NCI-H187 treated with DMSO at 0.1 percent for 48 hours (cell line): ENCODE results near the gene ZNF436.
"Not testable (repeated sequence)": the region's sequence is repeated elsewhere in the genome, so short reads cannot be mapped to it uniquely, and the experiment has no call there.

Experiments
- DNase-seq: peaks from one replicate; lab custom pipeline; 2025; lab: John Stamatoyannopoulos, UW

ZNF436 gene

GRCh38 chr1:23366598-23366997 is 3.0 kb downstream of the ZNF436 start:
- DNase-seq = no peak

GRCh38 chr1:23366146-23366545 is 3.5 kb downstream of the ZNF436 start:
- DNase-seq = no peak

GRCh38 chr1:23362218-23362713 is 7.4 kb downstream of the ZNF436 start:
- no peak for DNase-seq

DNA sequence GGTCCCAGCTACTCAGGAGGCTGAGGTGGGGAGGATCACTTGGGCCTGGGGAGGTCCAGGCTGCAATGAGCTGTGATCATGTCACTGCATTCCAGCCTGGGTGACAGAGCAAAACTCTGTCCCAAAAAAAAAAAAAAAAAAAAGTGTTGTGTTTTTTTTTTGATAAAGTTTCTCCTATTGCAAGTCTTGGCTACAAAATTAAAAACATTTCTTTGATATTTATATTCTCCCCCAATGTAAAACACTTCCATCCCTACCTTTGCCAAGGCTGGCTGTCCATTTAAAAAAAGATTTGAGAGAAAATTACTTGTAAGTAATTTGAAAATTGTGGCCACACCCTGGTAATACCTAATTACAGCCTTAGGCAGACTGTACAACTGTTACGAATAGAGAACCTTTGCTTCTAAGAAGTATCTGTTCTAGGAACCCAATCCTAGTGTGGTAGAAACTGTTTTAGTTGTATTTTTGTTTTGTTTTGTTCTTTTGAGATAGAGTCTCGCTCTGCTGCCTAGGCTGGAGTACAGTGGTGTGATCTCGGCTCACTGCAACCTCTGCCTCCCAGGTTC is 11.2 kb downstream of the ZNF436 start:
- no peak for DNase-seq

GRCh38 chr1:23357138-23357908 is 12.3 kb downstream of the ZNF436 start:
- DNase-seq = no peak

DNA sequence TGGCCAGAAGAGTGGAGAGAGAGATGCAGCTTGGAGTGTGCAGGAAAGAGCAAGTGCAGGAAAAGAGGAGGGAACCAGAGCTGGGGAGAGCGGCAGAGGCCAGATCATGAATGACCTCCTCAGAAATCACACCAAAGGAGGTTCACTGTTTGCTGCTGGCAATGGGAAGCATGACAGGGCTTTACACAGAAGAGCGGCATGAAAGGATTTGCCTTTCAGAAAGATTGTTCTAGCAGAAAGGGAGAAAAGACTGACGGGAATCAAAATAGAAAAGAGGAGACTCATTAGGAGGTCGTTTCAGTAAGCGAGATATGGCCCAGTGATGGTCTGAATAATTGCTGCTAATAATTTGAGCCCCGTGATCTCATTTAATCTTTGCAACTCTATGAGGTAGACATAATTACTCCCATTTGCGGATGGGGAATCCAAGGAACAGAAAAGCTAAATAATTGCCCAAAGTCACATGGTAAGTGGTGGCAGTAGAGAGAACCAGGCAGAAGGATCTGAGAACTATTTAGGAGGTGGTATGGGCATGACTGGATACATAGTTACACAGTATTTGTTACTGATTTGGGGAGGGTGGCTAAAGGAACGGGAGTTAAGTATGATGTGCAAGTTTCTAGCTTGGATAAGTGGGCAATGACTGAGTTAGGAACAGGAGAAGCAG is 13.0 kb downstream of the ZNF436 start:
- no peak for DNase-seq

- no peak for DNase-seq
Measured at GRCh38 chr1:23354245-23354644, 15.4 kb downstream of the ZNF436 start.

DNA sequence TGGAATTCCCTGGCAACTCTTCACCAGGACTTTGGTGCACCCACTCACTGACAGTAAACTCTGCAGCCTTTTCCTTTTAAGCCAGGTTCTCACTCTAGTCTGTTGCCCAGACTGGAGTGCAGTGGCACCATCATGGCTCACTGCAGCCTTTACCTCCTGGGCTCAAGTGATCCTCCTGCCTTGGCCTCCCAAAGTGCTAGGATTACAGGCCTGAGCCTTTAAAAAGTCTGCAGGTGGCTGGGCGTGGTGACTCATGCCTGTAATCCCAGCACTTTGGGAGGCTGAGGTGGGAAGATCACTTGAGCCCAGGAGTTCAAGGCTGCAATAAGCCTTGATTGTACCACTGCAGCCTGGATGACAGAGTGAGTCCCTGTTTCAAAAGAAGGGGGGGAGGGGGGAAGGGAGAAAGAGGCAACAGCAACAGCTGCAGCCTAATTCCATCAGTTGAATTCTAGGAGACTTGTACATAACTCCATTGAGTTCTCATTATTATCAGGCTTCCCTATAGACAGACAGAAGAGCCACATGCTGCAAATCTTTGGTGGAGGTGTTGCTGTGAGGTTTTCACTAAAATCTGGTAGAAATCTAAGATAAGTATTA is 17.4 kb downstream of the ZNF436 start:
- DNase-seq = no peak

DNA sequence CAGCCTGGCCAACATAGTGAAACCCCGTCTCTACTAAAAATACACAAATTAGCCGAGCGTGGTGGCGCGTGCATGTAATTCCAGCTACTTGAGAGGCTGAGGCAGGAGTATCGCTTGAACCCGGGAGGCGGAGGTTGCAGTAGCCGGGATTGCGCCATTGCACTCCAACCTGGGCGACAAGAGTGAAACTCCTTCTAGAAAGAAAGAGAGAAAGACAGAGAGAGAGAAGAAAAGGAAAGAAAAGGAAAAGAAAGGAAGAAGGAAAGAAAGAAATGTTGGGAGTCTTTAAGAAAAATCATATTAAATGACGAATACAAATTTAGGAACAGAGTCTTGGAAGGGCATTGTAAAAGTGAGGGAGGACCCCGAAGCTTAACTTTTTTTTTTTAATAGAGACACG is 23.7 kb downstream of the ZNF436 start:
- no peak for DNase-seq

GRCh38 chr1:23344987-23345472 is 24.6 kb downstream of the ZNF436 start:
- peak; percentile 9 for DNase-seq

GRCh38 chr1:23344111-23344986 is 25.3 kb downstream of the ZNF436 start, which contains the start of gene HNRNPR:
TSS of gene HNRNPR (minus strand) at chr1:23344284. CDS start at chr1:23341008, 3,276 bp downstream.
- peak; percentile 91 for DNase-seq

- DNase-seq = no peak
Measured at GRCh38 chr1:23343221-23344110, 26.2 kb downstream of the ZNF436 start.

DNA sequence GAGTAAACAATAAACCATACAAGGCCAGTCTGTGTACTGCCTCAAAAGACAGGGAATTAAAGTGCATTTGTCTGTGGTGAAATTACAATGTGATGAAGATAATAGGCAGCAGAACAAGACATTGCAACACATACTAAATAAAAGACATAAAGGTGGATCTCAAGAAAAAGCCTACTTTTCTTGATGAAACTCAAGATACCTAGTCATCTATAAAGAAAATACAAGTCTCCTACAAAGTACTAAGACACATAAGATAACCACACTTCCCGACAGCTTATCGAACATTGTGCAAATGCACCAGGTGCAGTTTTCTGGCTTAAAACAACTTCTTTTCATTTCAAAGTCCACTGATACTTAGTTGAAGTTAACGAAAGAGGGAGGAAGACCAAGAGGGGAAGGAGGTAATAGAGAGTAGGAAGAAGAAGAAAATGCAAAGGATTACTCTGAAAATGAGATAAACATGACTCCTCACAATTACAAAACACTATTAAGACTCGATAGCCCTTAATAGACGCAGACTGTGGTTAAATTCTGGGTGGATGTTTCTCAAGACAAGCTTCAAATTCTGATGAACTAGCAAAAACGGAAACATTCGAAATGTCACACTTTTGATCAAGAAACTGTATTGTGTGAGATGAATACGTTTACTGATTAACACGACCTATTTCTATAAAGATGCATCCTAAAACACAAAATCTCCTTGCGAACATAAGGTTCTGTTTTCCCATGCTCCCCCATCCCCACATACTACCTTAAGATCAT is 27.5 kb downstream of the ZNF436 start:
- DNase-seq = no peak

GRCh38 chr1:23339632-23340031 is 30.0 kb downstream of the ZNF436 start:
- DNase-seq = no peak

GRCh38 chr1:23337869-23338268 is 31.8 kb downstream of the ZNF436 start:
- DNase-seq = no peak

DNA sequence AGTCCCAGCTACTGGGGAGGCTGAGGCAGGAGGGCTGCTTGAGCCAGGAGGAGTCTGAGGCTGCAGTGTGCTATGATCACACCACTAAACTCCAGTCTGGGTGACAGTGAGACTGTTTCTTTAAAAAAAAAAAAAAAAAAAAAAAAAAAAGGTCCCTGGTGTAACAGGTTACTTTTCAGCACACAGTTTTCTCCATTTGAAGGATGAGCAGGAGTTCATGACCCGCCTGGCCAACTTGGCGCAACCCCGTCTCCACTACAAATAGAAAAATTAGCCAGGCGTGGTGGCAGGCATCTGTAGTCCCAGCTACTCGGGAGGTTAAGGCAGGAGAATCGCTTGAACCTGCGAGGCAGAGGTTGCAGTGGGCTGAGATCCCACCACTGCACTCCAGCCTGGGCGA is 37.9 kb downstream of the ZNF436 start:
- DNase-seq = no peak

GRCh38 chr1:23330846-23331245 is 38.8 kb downstream of the ZNF436 start:
- no peak for DNase-seq

GRCh38 chr1:23325393-23325792 is 44.2 kb downstream of the ZNF436 start:
- DNase-seq = no peak

- DNase-seq = no peak
Measured at GRCh38 chr1:23322770-23323169, 46.9 kb downstream of the ZNF436 start.

DNA sequence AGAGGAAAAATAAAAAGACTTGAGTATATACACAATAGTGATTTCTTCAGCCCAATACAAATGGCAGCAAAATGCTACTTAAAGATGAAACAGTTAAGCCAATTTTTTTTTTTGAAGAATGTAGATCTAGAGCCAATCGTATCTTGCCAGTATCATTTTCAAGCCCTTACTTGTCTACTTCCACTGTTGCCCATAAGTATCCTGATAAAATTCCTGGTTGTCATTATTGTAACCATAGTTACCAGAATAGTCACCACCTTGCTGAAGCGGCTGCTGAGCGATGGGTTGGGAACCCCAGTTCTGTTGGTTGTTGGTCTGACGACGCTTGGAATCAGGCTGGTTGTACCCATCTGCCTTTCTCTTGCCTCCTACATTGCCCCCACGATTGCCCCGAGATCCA is 59.4 kb downstream of the ZNF436 start:
- DNase-seq = not testable (repeated sequence)
